ENCODE results near the gene UNC13A. TPM values are rescaled to one million over a fixed set of nuclear protein-coding genes. Genes with fewer than 3 reads are reported as not detected.

UNC13A gene
- total and polyA plus RNA-seq, 2 of the 13 experiments (the other 11 are each of a cell fraction or from before 2014, with no cell fraction given): 0.11 to 0.45 TPM

- in situ Hi-C loops (cut with HindIII; ENCODE audit: extremely low pct_ligation_motif_present, low pct_unique_long_range_greater_than_20kb): no loop called here
Measured at GRCh38 chr19:17654993-17655392, 33.2 kb downstream of the UNC13A start.

GRCh38 chr19:17652627-17653026, 35.5 kb downstream of the UNC13A start:
- no peak overlapping the region for H2AFZ ChIP-seq (ENCODE audit: low read length)
- FAIRE-seq (no peak), ATAC-seq (no peak), DNase-seq (ENCODE audit: low spot score) (no peak)
- H3K4me2 ChIP-seq (ENCODE audit: low read depth, low read length): no peak overlapping the region
- POLR2A ChIA-PET: no interaction called here
- no peak overlapping the region for H3K27ac ChIP-seq (ENCODE audit: extremely low read length, insufficient read depth, low read length)
- H3K79me2 ChIP-seq (ENCODE audit: insufficient read depth, low read length): no peaks in the 10 kb centered on the region
- H3K36me3 ChIP-seq (replicated peaks in 1 of 2; ENCODE audit: control insufficient read depth in 1 of 2, insufficient read depth in 2 of 2, low read length in 2 of 2): no peaks in the 10 kb centered on the region
- no TSS peak for BruUV-seq (replicated peaks)
- WGBS (ENCODE audit: low lambda C conversion rate): 34% methylated on average over 4 of the region's 4 CpGs
- peaks cover 13% of the 10 kb centered on the region for H3K4me1 ChIP-seq (ENCODE audit: insufficient read depth, low read length)
- no peak overlapping the region for H3K9ac ChIP-seq (ENCODE audit: insufficient read depth, low read depth, low read length)
- peak; percentile 65 for TF ChIP-seq ZNF629 (CRISPR knock-in tag; conservative IDR thresholded peaks at IDR 0.05)
- no peak for TF ChIP-seq ATF4 (CRISPR knock-in tag; IDR thresholded peaks at IDR 0.05)
- no peak for TF ChIP-seq JUNB (CRISPR knock-in tag; IDR thresholded peaks at IDR 0.05; ENCODE audit: borderline replicate concordance)
- CTCF ChIA-PET (ENCODE audit: low intra/inter-chr PET ratio, low total read pairs): no interaction called here
- no peaks in the 10 kb centered on the region for H3K9me3 ChIP-seq (ENCODE audit: low read length)
- H3K4me3 ChIP-seq (replicated peaks in 1 of 3; ENCODE audit: insufficient read depth in 1 of 3, low read depth in 2 of 3, low read length in 3 of 3): no peak overlapping the region
- intact Hi-C loops (cut with micrococcal nuclease; ENCODE audit: unreplicated experiment): no loop called here
- H4K20me1 ChIP-seq (ENCODE audit: insufficient read depth, low read length): no peaks in the 10 kb centered on the region
- H3K27me3 ChIP-seq (ENCODE audit: control insufficient read depth in 1 of 2, insufficient read depth in 2 of 2, low read length in 2 of 2): peaks cover 0 to 6% of the 10 kb centered on the region in 2 experiments; a peak in 3 of 5 replicates
- in situ Hi-C loops (cut with HindIII; ENCODE audit: extremely low pct_ligation_motif_present, low pct_unique_long_range_greater_than_20kb): no loop called here

More at GRCh38 chr19:17654993-17655392, 33.2 kb downstream of the UNC13A start:
- TF ChIP-seq PCBP1 (IDR thresholded peaks at IDR 0.05; ENCODE audit: borderline replicate concordance, low read depth, low read length): 0 out of 2 replicates have a peak, but pooled peaks have one; percentile 18
- TF ChIP-seq SP1 (IDR thresholded peaks at IDR 0.05): no peak
- TF ChIP-seq SP1 (CRISPR knock-in tag; IDR thresholded peaks at IDR 0.05): 0 out of 2 replicates have a peak, but pooled peaks have one; percentile 28
- no peak for TF ChIP-seq ZFP90 (CRISPR knock-in tag; IDR thresholded peaks at IDR 0.05; ENCODE audit: borderline replicate concordance)
- peak; percentile 77; the same call in 1 of the 2 replicates for TF ChIP-seq HNRNPL (IDR thresholded peaks at IDR 0.05; ENCODE audit: low read depth, low read length)
- H3K36me3 ChIP-seq (replicated peaks in 1 of 2; ENCODE audit: control insufficient read depth in 1 of 2, insufficient read depth in 2 of 2, low read length in 2 of 2): no peaks in the 10 kb centered on the region
- DNase-seq (ENCODE audit: low spot score) (no peak), ATAC-seq (no peak), FAIRE-seq (no peak)
- no TSS peak for BruUV-seq (replicated peaks)
- 33% methylated on average over 5 of the region's 9 CpGs for WGBS (ENCODE audit: low lambda C conversion rate)
- no peak overlapping the region for H3K27ac ChIP-seq (ENCODE audit: extremely low read length, insufficient read depth, low read length)
- H2AFZ ChIP-seq (ENCODE audit: low read length): no peak overlapping the region
- intact Hi-C loops (cut with micrococcal nuclease; ENCODE audit: unreplicated experiment): no loop called here
- H3K4me3 ChIP-seq (replicated peaks in 1 of 3; ENCODE audit: insufficient read depth in 1 of 3, low read depth in 2 of 3, low read length in 3 of 3): no peak overlapping the region
- H3K9ac ChIP-seq (ENCODE audit: insufficient read depth, low read depth, low read length): no peak overlapping the region
- peaks cover 13% of the 10 kb centered on the region for H3K4me1 ChIP-seq (ENCODE audit: insufficient read depth, low read length)
- no peak overlapping the region for H3K4me2 ChIP-seq (ENCODE audit: low read depth, low read length)
- H3K27me3 ChIP-seq (ENCODE audit: control insufficient read depth in 1 of 2, insufficient read depth in 2 of 2, low read length in 2 of 2): peaks cover 0 to 6% of the 10 kb centered on the region in 2 experiments; a peak in 2 of 5 replicates
- no peaks in the 10 kb centered on the region for H3K9me3 ChIP-seq (ENCODE audit: low read length)
- H4K20me1 ChIP-seq (ENCODE audit: insufficient read depth, low read length): no peaks in the 10 kb centered on the region
- CTCF ChIA-PET (ENCODE audit: low intra/inter-chr PET ratio, low total read pairs): no interaction called here
- POLR2A ChIA-PET: no interaction called here
- no peaks in the 10 kb centered on the region for H3K79me2 ChIP-seq (ENCODE audit: insufficient read depth, low read length)

Data from HepG2 (cell line).